HCT116 (cell line): ENCODE data around the gene MYLK. TPM values are rescaled to one million over a fixed set of nuclear protein-coding genes. Genes with fewer than 3 reads are reported as not detected.

Experiments
- ATAC-seq: fragments of 200-7000 bp; cut with Tn5 transposase; 2 replicates; pipeline ENCODE4 v1.9.1; 2020; ENCODE audit warnings: mild to moderate bottlenecking, moderate library complexity
- BruUV-seq: library from RNA; stranded (reverse); fragments of 400-500 nt; replicated peaks from 2 replicates; lab custom pipeline; 2021; lab: Mats Ljungman, UMichigan
- CTCF ChIA-PET: fragments of 300-600 bp; sonication (Branson Sonifier 250); formaldehyde crosslinking; loops from one replicate; lab custom pipeline; 2021; ENCODE audit warnings: antibody characterized with exemption; lab: Charles Lee
- POLR2A ChIA-PET: fragments of 300-600, 350-600 bp; sonication (Branson Sonifier 250); formaldehyde crosslinking; loops from one replicate; lab custom pipeline; 2021; ENCODE audit warnings: antibody characterized with exemption; lab: Charles Lee
- RAD21 ChIA-PET, 2 experiments: fragments of 300-600 bp; sonication (Branson Sonifier 250); formaldehyde crosslinking; loops; one replicate each; lab custom pipeline; 2023; ENCODE audit warnings: low total read pairs in 2 of 2; ENCODE audit not compliant: uncharacterized antibody in 2 of 2, unreplicated experiment in 2 of 2, low non-redundant PET in 1 of 2; lab: Charles Lee
- DNase-seq: peaks from one replicate; pipeline ENCODE4 v3.0.0-alpha.2; 2010; ENCODE audit warnings: low read depth, low spot score
- H2AFZ ChIP-seq: fragments of 200-600 bp; shearing (Covaris generic), sonication (generic); 2 replicates; pipeline ENCODE4 v1.6.1; 2017; ENCODE audit warnings: low read depth, mixed run types, mixed read lengths, antibody characterized with exemption, low read length; ENCODE audit not compliant: poor library complexity, severe bottlenecking
- H3K27ac ChIP-seq: 2 replicates; pipeline ENCODE4 v1.5.1; 2012; ENCODE audit warnings: low read depth, low read length
- H3K27me3 ChIP-seq: fragments of 200-600 bp; sonication (generic); 2 replicates; pipeline ENCODE4 v1.6.1; 2016; ENCODE audit warnings: mixed run types, low read length, mixed read lengths; ENCODE audit not compliant: insufficient read depth
- H3K36me3 ChIP-seq, 2 experiments: fragments of 200-500 bp in 1 of 2; fragments of 200-600 bp in 1 of 2; sonication (Bioruptor generic) in 1 of 2; sonication (generic) in 1 of 2; 2 replicates each; pipeline versions ENCODE4 v1.5.1 to v1.6.1; 2014 to 2016; ENCODE audit warnings: low read length in 2 of 2, inconsistent platforms in 1 of 2, mixed read lengths in 1 of 2, mixed run types in 1 of 2; ENCODE audit not compliant: insufficient read depth in 2 of 2, control insufficient read depth in 1 of 2
- H3K4me1 ChIP-seq, 2 experiments: fragments of 200-600 bp in 1 of 2; sonication (generic) in 1 of 2; 2 replicates each; pipeline versions ENCODE4 v1.5.1 to v1.6.1; 2012 to 2017; ENCODE audit warnings: low read length in 2 of 2, inconsistent platforms in 1 of 2, mild to moderate bottlenecking in 1 of 2, mixed read lengths in 1 of 2, mixed run types in 1 of 2, moderate library complexity in 1 of 2; ENCODE audit not compliant: insufficient read depth in 2 of 2, control insufficient read depth in 1 of 2
- H3K4me2 ChIP-seq: fragments of 200-600 bp; sonication (generic); 2 replicates; pipeline ENCODE4 v1.6.1; 2017; ENCODE audit warnings: mixed run types, low read length, mixed read lengths
- H3K4me3 ChIP-seq, 2 experiments: fragments of 200-600 bp in 1 of 2; sonication (generic) in 1 of 2; replicated peaks in 1 of 2; 2 replicates each; pipeline ENCODE4 v1.5.1; 2011 to 2016; ENCODE audit warnings: low read length in 2 of 2, control low read depth in 1 of 2, low read depth in 1 of 2, mild to moderate bottlenecking in 1 of 2, mixed read lengths in 1 of 2, mixed run types in 1 of 2
- H3K79me2 ChIP-seq: fragments of 200-600 bp; sonication (generic); 2 replicates; pipeline ENCODE4 v1.6.1; 2017; ENCODE audit warnings: mild to moderate bottlenecking, mixed run types, low read length, moderate library complexity, mixed read lengths; ENCODE audit not compliant: insufficient read depth
- H3K9ac ChIP-seq: fragments of 200-600 bp; sonication (generic); 2 replicates; pipeline ENCODE4 v1.6.1; 2016; ENCODE audit warnings: low read length, mixed read lengths
- H3K9me2 ChIP-seq: fragments of 200-600 bp; sonication (generic), shearing (Covaris generic); 2 replicates; pipeline ENCODE4 v1.6.1; 2017; ENCODE audit warnings: mixed run types, mild to moderate bottlenecking, moderate library complexity; ENCODE audit not compliant: insufficient read depth
- H3K9me3 ChIP-seq, 2 experiments: fragments of 200-500 bp in 1 of 2; fragments of 200-600 bp in 1 of 2; sonication (Bioruptor generic) in 1 of 2; sonication (generic) in 1 of 2; 2 replicates each; pipeline ENCODE4 v1.6.1; 2014 to 2017; ENCODE audit warnings: low read length in 2 of 2, mixed read lengths in 2 of 2, inconsistent platforms in 1 of 2, low read depth in 1 of 2, mild to moderate bottlenecking in 1 of 2, mixed run types in 1 of 2, moderate library complexity in 1 of 2; ENCODE audit not compliant: control insufficient read depth in 1 of 2, insufficient read depth in 1 of 2
- H4K20me1 ChIP-seq: fragments of 200-600 bp; sonication (generic), shearing (Covaris generic); 2 replicates; pipeline ENCODE4 v1.6.1; 2017; ENCODE audit warnings: mixed run types, mild to moderate bottlenecking, moderate library complexity; ENCODE audit not compliant: insufficient read depth
- CBX3 ChIP-seq: IDR thresholded peaks from 2 replicates; pipeline ENCODE4 v1.6.1; 2012; ENCODE audit warnings: low read depth
- ELF1 ChIP-seq: IDR thresholded peaks from 2 replicates; pipeline ENCODE4 v1.6.1; 2012; ENCODE audit warnings: low read depth, borderline replicate concordance
- EZH2 ChIP-seq: fragments of 200-600 bp; sonication (generic); IDR thresholded peaks from 2 replicates; pipeline ENCODE4 v1.6.1; 2017; ENCODE audit warnings: antibody characterized with exemption, mixed run types
- EZH2phosphoT487 ChIP-seq: fragments of 200-600 bp; IDR thresholded peaks from 2 replicates; pipeline ENCODE4 v1.6.1; 2018; ENCODE audit warnings: antibody characterized with exemption, borderline replicate concordance
- FOSL1 ChIP-seq: IDR thresholded peaks from 2 replicates; pipeline ENCODE4 v1.6.1; 2012; ENCODE audit warnings: low read depth
- JUND ChIP-seq: IDR thresholded peaks from 2 replicates; pipeline ENCODE4 v1.6.1; 2012
- POLR2A ChIP-seq: IDR thresholded peaks from 2 replicates; pipeline ENCODE4 v1.7.0; 2011; ENCODE audit warnings: borderline replicate concordance; ENCODE audit not compliant: insufficient read depth, insufficient read length; ENCODE audit errors: extremely low read depth
- POLR2AphosphoS5 ChIP-seq: IDR thresholded peaks from 2 replicates; pipeline ENCODE4 v1.6.1; 2011; ENCODE audit warnings: mild to moderate bottlenecking, low read depth, low read length, moderate library complexity
- RAD21 ChIP-seq: IDR thresholded peaks from 2 replicates; pipeline ENCODE4 v1.6.1; 2012; ENCODE audit warnings: low read depth, mild to moderate bottlenecking
- SIN3A ChIP-seq: IDR thresholded peaks from 2 replicates; pipeline ENCODE4 v1.6.1; 2012; ENCODE audit warnings: low read depth
- SP1 ChIP-seq: IDR thresholded peaks from 2 replicates; pipeline ENCODE4 v1.6.1; 2012; ENCODE audit warnings: low read depth
- SRF ChIP-seq: IDR thresholded peaks from 2 replicates; pipeline ENCODE4 v1.6.1; 2012; ENCODE audit warnings: low read depth
- TCF7L2 ChIP-seq: IDR thresholded peaks from 2 replicates; pipeline ENCODE4 v1.7.0; 2011; ENCODE audit warnings: borderline replicate concordance, inconsistent platforms; ENCODE audit not compliant: insufficient read depth, insufficient read length; ENCODE audit errors: extremely low read depth
- YY1 ChIP-seq: IDR thresholded peaks from 2 replicates; pipeline ENCODE4 v1.6.1; 2011; ENCODE audit warnings: low read length, low read depth, moderate library complexity, mild to moderate bottlenecking; ENCODE audit not compliant: insufficient replicate concordance; ENCODE audit errors: extremely low read depth
- ZFX ChIP-seq: fragments of 450-650 bp; IDR thresholded peaks from 2 replicates; pipeline ENCODE4 v1.6.1; 2017
- intact Hi-C: fragments of 100-400 bp; cut with micrococcal nuclease; formaldehyde crosslinking; loops from 2 replicates; pipeline ENCODE4 v1.10.0; 2022
- total RNA-seq: library from RNA; stranded (reverse); gene quantifications from one replicate; pipeline ENCODE4 v1.2.1, GENCODE V29; 2021; ENCODE audit not compliant: unreplicated experiment
- TF ChIP-seq, protein P1 (sequence below), 3 experiments: fragments of 200-600 bp in 1 of 3; sonication (generic) in 1 of 3; IDR thresholded peaks in 2 of 3; conservative IDR thresholded peaks in 1 of 3; 2 replicates each; pipeline ENCODE4 v1.5.1; 2012 to 2017; ENCODE audit warnings: low read depth in 2 of 3, low read length in 2 of 3, antibody characterized with exemption in 1 of 3, borderline replicate concordance in 1 of 3, control low read depth in 1 of 3, mild to moderate bottlenecking in 1 of 3, mixed read lengths in 1 of 3, mixed run types in 1 of 3, moderate library complexity in 1 of 3; ENCODE audit not compliant: insufficient read depth in 1 of 3
- TF ChIP-seq, protein P2 (sequence below): IDR thresholded peaks from 2 replicates; pipeline ENCODE4 v1.6.1; 2012
- TF ChIP-seq, protein P3 (sequence below): IDR thresholded peaks from 2 replicates; pipeline ENCODE4 v1.6.1; 2011; ENCODE audit warnings: mild to moderate bottlenecking, low read length, moderate library complexity; ENCODE audit not compliant: insufficient replicate concordance; ENCODE audit errors: extremely low read depth
- TF ChIP-seq, protein P4 (sequence below): IDR thresholded peaks from 2 replicates; pipeline ENCODE4 v1.6.1; 2012
- TF ChIP-seq, protein P5 (sequence below): IDR thresholded peaks from 2 replicates; pipeline ENCODE4 v1.6.1; 2012; ENCODE audit warnings: low read depth

Gene MYLK
- total RNA-seq, 1 experiment from 2014 or later: 3.8 TPM

DNA sequence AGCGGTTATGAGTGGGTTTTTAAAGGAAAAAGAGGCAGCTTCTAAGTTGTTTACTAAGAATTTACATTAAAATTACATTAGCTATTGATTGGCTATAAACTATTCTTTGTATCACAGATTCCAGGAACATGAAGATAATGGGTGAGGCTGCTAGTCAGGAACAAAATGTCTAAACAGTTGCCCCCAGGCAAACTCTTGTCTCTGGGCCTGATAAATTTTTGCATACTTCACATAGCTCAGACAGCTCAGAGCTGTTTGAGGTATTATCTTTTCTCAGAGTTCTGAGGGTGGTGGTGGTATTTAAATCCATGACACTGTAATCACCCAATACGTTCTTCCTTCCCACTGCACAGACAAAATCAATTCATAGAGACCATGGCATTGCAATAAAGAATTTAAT is 297.2 kb downstream of the MYLK start:
- H3K4me1 ChIP-seq: peaks cover 11 to 21% of the 10 kb centered on the region in 2 experiments
- no peaks in the 10 kb centered on the region for H4K20me1 ChIP-seq
- no peaks in the 10 kb centered on the region for H3K27me3 ChIP-seq
- peaks cover 3 to 7% of the 10 kb centered on the region in 2 experiments; a peak in 1 of 4 replicates for H3K9me3 ChIP-seq
- intact Hi-C loops: loop anchor here (1.0 kb wide), 1 partner anchor 18 kb away; no protein-coding TSS in a partner anchor
- H3K9me2 ChIP-seq: no peaks in the 10 kb centered on the region
- no peaks in the 10 kb centered on the region; a peak in 1 of 4 replicates for H3K36me3 ChIP-seq
- TF ChIP-seq POLR2A (no peak), ELF1 (no peak), SP1 (no peak), CBX3 (no peak), FOSL1 (no peak), YY1 (no peak), EZH2 (no peak), ZFX (no peak), RAD21 (no peak), TCF7L2 (no peak), JUND (no peak), POLR2AphosphoS5 (no peak), SRF (no peak), EZH2phosphoT487 (no peak), SIN3A (no peak)
- TF ChIP-seq, protein P1, sequence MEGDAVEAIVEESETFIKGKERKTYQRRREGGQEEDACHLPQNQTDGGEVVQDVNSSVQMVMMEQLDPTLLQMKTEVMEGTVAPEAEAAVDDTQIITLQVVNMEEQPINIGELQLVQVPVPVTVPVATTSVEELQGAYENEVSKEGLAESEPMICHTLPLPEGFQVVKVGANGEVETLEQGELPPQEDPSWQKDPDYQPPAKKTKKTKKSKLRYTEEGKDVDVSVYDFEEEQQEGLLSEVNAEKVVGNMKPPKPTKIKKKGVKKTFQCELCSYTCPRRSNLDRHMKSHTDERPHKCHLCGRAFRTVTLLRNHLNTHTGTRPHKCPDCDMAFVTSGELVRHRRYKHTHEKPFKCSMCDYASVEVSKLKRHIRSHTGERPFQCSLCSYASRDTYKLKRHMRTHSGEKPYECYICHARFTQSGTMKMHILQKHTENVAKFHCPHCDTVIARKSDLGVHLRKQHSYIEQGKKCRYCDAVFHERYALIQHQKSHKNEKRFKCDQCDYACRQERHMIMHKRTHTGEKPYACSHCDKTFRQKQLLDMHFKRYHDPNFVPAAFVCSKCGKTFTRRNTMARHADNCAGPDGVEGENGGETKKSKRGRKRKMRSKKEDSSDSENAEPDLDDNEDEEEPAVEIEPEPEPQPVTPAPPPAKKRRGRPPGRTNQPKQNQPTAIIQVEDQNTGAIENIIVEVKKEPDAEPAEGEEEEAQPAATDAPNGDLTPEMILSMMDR (IDR thresholded peaks at IDR 0.05 in 2 of 3, conservative IDR thresholded peaks at IDR 0.05 in 1 of 3; ENCODE audit: borderline replicate concordance in 1 of 3, insufficient read depth in 1 of 3, low read depth in 2 of 3, low read length in 2 of 3): no peak
- TF ChIP-seq, protein P2, sequence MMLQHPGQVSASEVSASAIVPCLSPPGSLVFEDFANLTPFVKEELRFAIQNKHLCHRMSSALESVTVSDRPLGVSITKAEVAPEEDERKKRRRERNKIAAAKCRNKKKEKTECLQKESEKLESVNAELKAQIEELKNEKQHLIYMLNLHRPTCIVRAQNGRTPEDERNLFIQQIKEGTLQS: no peak
- TF ChIP-seq, protein P3, sequence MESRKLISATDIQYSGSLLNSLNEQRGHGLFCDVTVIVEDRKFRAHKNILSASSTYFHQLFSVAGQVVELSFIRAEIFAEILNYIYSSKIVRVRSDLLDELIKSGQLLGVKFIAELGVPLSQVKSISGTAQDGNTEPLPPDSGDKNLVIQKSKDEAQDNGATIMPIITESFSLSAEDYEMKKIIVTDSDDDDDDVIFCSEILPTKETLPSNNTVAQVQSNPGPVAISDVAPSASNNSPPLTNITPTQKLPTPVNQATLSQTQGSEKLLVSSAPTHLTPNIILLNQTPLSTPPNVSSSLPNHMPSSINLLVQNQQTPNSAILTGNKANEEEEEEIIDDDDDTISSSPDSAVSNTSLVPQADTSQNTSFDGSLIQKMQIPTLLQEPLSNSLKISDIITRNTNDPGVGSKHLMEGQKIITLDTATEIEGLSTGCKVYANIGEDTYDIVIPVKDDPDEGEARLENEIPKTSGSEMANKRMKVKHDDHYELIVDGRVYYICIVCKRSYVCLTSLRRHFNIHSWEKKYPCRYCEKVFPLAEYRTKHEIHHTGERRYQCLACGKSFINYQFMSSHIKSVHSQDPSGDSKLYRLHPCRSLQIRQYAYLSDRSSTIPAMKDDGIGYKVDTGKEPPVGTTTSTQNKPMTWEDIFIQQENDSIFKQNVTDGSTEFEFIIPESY: no peak
- TF ChIP-seq, protein P4, sequence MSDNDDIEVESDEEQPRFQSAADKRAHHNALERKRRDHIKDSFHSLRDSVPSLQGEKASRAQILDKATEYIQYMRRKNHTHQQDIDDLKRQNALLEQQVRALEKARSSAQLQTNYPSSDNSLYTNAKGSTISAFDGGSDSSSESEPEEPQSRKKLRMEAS: no peak
- TF ChIP-seq, protein P5, sequence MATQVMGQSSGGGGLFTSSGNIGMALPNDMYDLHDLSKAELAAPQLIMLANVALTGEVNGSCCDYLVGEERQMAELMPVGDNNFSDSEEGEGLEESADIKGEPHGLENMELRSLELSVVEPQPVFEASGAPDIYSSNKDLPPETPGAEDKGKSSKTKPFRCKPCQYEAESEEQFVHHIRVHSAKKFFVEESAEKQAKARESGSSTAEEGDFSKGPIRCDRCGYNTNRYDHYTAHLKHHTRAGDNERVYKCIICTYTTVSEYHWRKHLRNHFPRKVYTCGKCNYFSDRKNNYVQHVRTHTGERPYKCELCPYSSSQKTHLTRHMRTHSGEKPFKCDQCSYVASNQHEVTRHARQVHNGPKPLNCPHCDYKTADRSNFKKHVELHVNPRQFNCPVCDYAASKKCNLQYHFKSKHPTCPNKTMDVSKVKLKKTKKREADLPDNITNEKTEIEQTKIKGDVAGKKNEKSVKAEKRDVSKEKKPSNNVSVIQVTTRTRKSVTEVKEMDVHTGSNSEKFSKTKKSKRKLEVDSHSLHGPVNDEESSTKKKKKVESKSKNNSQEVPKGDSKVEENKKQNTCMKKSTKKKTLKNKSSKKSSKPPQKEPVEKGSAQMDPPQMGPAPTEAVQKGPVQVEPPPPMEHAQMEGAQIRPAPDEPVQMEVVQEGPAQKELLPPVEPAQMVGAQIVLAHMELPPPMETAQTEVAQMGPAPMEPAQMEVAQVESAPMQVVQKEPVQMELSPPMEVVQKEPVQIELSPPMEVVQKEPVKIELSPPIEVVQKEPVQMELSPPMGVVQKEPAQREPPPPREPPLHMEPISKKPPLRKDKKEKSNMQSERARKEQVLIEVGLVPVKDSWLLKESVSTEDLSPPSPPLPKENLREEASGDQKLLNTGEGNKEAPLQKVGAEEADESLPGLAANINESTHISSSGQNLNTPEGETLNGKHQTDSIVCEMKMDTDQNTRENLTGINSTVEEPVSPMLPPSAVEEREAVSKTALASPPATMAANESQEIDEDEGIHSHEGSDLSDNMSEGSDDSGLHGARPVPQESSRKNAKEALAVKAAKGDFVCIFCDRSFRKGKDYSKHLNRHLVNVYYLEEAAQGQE: no peak
- H3K4me3 ChIP-seq: peak overlapping the region in 1 of 2 experiments; percentile 78; a peak in 1 of 4 replicates
- ChIA-PET CTCF (no interaction called here), RAD21 (no interaction called here), POLR2A (interaction anchor here (1.9 kb wide), 1 partner anchor 15 kb away, joined by 8 read pairs; no protein-coding TSS in a partner anchor)
- no peak for ATAC-seq
- peaks cover 42% of the 10 kb centered on the region for H3K79me2 ChIP-seq
- H3K9ac ChIP-seq: peak overlapping the region; percentile 83; the same call in 1 of the 2 replicates
- H2AFZ ChIP-seq: no peak overlapping the region
- BruUV-seq: no TSS peak
- peak overlapping the region; percentile 92; the same call in 1 of the 2 replicates for H3K27ac ChIP-seq
- no peak for DNase-seq
- peak overlapping the region; percentile 91 for H3K4me2 ChIP-seq
